GM18508 (cell line): ENCODE measurements around the gene CCDC30.
"Not testable (repeated sequence)": the region's sequence is repeated elsewhere in the genome, so short reads cannot be mapped to it uniquely, and the experiment has no call there.

Experiments used
- ATAC-seq: cut with Tn5 transposase; IDR thresholded peaks from one replicate; pipeline ENCODE4 v1.9.1; 2021; ENCODE audit warnings: moderate number of reproducible peaks; ENCODE audit not compliant: insufficient read depth, unreplicated experiment

Gene CCDC30

DNA sequence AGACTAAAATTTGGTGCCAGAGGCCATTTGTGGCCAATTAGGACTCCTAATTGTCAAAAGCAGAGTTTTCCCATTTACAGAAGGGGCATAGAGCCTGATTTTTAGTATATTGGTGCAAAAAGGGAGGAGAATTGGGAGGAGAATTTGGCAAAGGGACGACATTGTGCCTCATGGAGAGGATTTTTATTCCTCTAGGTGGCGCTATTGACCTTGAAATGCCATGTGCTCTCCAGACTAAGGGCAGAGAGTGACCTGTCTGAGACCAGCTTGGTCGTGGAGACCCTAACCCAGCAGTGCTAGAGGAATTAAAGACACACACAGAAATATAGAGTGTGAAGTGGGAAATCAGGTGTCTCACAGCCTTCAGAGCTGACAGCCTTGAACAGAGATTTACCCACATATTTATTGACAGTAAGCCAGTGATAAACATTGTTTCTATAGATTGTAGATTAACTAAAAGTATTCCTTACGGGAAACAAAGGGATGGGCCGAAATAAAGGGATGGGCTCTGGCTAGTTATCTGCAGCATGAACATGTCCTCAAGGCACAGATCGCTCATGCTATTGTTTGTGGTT lies 48.6 kb downstream of the CCDC30 start:
- not testable (repeated sequence) for ATAC-seq

DNA sequence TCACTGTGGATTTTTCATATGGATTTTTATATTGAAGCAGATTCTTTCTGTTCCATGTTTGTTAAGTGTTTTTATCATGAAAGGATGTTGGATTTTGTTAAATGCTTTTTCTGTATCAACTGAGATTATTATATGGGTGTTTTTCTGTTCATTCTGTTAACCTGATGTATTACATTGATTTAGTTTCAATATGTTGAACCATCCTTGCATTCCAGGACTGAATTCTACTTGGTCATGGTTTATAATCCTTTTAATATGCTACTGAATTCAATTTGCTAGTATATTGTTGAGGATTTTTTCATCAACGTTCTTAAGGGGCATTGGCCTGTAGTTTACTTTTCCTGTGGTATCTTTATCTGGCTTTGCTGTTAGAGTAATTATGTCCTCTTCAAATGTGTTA lies 55.8 kb downstream of the CCDC30 start:
- no peak for ATAC-seq

DNA sequence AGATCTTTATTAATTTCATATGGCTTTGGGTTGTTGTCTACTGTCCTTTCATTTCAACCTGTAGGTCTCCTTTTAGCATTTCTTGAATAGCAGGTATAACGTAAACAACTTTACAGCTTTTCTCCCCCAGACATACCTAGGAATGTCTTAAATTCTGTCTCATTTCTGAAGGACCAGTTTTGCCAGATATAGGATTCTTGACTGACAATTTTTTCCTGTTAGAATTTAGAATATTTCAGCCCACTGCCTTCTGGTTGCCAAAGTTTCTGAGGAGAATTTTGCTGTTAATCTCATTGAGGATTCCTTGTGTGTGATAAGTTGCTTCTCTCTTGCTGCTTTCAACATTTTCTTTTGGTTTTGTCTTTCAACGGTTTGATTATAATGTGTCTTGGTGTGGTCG lies 60.1 kb downstream of the CCDC30 start:
- ATAC-seq = no peak

DNA sequence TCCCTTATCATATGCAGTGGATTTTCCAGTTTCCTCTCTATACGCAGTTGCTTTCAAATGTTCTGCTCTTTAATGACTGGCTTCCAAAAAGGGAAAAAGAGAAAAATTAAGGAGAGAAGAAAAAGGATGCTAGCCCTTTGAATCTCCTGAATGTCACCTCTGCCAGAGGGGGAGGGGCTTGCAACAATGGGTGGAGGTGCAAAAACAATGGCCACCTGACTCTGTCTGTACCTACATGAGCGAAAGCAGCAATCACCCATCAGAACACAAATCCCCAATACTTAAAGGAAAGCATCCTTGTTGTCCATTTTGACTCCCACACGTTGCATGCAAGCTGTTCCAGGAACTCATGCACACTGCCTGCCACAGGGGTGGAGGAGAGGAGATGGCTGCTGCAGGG lies 61.2 kb downstream of the CCDC30 start:
- no peak for ATAC-seq

DNA sequence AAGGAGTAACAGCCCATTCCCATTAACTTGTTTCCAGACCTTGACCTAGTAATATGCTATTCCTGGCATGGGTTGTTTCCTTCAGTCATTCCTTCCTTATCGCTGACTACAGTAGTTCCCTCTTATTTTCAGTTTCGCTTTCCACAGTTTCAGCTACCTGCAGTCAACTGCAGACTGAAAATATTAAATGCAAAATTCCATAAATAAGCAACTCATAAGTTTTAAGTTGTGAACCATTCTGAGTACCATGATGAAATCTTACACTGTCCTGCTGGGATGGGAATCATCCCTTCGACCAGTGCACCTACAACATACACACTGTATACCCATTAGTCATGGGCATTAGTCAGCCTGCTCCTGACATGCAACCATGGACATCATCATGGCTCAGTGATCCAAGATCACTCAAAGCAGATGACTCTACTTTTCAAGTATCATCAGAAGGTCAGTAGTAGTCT lies 66.7 kb downstream of the CCDC30 start:
- no peak for ATAC-seq

DNA sequence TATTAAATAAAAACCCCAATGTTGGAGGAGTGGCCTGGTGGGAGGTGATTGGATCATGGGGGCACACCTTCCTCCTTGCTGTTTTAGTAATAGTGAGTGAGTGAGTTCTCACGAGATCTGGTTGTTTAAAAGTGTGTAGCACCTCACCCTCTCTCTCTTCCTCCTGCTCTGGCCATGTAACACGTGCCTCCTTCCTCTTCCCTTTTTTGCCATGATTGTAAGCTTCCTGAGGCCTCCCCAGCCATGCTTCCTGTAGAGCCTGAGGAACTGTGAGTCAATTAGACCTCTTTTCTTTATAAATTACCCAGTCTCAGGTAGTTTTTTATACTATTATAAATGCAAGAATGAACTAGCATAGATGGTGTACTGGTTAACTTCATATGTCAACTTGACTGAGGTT lies 68.0 kb downstream of the CCDC30 start:
- no peak for ATAC-seq

DNA sequence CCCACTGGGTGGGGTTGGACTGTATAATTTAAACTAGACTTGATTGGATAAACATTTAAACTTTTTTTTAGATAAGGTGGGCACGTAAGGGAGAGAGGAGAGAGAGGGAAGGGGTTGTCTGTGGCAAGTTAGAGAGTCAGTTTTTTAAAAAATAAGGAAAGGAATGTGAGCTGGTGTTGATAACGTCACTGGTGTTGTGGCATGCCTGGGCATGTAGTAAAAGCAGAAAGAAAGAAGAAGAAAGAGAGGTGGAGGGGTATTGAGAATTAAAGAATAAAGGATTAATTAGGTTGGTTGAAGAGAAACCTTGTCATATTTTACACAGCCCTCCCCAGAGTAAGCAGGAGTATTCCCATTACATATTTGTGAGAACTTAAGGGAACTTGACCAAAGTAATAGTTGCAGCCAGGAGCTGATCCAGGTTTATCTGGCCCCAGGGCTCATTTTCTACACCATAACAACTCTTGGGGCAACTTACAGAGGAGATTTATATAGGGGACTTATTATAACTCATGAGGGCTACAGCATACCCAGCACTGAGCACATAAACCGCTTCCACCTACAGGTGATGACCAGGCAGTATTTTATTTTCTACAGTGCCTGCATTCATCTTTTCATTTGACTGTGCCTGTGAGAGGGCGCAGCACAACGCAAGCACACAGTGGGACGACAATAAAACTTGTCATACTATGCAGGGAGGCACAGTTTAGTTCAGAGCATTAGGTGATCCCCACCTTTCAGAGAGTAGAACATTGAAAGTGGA lies 70.2 kb downstream of the CCDC30 start:
- no peak for ATAC-seq

DNA sequence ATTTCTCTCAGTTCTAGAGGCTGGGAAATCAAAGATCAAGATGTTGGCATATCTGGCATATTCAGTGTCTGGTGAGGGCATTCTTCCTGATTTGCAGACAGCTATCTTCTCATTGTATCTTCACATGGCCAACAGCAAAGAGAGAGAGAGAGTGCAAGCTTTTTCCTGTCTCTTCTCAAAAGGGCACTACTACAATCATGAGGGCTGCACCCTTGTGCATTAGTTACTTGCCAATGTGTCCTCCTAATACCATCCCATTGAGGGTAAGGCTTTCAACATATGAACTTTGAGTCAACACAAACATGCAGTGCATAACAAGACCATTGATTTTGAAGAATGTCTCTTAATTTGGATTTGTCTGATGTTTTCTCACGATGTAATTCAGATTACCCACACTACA lies 78.0 kb downstream of the CCDC30 start:
- no peak for ATAC-seq

DNA sequence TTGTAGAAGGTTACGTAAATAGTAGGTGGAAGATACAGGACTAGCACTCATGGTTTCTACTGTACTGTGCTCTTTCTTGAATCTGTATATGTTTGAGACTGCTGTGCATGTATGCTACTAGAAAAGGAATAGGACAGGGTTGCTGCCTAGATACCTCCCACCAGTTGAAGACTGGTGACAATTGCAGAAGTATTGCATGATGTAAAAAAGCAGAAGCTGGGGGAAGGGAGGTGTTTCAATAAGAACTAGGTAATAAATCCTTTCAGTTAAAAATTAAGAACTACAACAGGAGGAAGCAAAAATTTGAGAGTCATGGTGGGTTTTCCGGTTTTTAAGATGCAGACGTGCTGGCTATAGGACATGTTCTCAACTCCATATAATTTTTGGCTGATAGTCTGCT lies 88.1 kb downstream of the CCDC30 start:
- no peak for ATAC-seq

DNA sequence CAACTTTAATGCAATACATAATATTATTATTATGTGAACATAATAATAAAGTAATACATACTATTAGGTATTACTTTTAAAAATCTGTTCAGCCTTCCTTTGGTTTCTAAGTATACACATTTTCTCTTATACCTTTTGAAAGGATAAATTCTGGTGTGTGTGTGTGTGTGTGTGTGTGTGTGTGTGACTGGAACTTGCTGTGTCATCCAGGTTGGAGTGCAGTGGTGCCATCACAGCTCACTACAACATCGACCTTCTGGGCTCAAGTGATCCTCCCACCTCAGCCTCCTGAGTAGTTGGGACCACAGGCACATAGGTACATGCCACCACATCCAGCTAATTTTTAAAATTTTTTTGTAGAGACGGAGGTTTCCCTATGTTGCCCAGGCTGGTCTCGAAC lies 88.5 kb downstream of the CCDC30 start:
- ATAC-seq = no peak

DNA sequence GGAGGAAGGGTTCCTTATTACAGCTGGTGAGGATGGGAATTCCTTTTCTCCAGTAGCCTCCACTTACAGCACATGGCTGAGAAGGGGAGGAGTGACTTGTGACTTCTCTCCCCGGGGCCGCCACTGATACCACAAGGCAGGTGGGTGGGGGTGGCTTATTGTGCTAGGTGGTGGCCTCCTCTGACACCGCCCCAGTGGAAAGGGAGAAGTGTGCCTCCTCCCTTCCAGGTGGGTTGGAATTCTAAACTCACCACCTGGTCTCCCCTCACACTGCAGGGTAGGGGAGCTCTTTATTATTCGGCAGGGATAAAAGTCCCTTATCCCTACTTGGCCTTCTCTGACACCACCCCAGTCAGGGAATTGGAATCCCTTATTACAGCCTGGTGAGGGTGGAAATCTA lies 89.5 kb downstream of the CCDC30 start:
- no peak for ATAC-seq

DNA sequence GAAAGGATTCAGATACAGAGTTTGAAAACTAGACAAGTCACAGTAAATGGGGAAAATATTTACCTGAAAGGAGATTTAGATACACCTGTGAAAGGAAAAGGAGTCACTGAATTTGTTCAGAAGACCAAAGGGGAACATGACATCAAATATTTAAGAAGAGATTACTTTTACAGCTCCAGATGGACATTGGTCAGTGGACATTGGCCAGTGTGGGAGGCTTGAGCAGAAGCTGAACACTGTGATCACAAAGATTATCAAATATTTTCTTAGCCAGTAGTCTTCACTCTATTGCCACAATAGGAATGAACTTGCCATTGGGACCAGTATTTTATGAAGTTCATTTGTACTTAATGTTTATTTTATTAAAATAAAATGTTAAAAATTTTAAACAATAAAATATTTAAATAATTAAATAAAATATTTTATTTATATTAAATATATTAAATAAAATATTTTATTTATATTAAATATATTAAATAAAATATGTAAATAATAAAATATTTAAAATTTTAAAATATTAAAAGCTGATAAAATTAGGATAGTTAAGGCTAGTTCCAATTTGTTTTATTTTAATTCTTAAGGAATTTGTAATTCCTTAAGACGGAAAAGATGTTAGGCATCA lies 94.3 kb downstream of the CCDC30 start:
- ATAC-seq = no peak

DNA sequence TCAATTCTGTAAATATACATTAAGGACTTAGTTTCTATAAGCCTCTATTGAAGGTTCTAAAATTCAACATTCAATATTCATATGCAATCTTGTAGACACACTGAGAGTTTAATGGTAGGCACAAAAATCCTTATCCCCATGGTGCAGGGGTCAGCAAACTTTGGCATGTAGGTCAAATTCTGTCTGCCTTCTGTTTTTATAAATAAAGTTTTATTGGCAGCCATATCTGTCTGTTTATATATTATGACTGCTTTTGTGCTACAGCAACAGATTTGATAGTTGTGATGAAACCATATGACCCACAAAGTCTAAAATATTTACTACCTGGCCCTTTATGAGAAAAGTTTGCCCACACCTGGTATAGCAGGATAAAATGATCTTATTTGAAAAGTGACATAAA lies 104.0 kb downstream of the CCDC30 start:
- ATAC-seq = no peak

DNA sequence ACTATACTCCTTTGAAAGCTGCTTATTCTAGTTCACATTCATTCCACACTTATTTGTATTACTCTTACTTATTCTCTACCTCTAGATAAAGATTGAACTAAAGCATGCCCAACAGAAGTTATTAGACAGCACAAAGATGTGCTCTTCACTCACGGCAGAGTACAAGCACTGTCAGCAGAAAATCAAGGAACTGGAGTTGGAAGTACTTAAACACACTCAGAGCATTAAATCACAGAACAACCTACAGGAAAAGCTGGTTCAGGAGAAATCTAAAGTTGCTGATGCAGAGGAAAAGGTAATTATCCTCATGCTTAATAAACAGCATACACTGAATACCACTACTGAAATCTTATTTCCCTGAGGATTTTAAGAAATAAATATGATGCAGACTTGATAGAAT lies 113.8 kb downstream of the CCDC30 start:
- no peak for ATAC-seq

DNA sequence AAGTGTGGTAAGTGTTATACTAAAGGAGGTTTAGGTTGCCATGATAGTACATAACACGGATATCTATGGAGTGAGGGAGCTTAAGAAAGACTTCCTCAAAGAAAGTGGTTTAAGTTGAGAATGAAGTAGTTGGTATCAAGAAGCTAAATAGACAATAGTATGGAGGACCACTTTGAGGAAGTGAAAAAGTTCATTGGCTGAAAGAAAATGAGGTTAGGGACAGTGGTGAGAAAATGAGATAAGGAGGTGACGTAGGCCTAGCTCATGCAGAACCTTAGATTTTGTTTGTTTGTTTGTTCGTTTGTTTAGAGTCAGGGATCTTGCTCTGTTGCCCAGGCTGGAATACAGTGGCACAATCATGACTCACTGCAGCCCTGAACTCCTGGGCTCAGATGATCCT lies 122.9 kb downstream of the CCDC30 start:
- no peak for ATAC-seq

DNA sequence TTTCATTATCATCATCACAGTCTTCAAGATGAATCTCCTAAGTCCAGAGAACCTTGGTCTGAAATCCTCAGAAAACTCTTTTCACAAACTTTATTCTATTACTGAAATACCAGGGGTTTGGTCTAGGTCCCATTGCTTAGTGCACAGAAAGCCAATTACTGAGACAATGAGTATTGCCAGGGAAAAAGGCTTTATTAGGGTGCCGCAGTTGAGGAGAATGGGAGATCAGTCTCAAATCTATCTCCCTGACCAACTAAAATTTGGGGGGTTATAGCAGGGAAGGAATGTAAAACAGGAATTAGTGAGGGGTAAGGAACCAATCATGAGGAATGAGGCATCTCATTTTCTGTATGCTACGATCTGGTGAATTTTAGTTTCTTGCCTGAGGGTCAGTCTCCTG lies 124.7 kb downstream of the CCDC30 start:
- no peak for ATAC-seq

DNA sequence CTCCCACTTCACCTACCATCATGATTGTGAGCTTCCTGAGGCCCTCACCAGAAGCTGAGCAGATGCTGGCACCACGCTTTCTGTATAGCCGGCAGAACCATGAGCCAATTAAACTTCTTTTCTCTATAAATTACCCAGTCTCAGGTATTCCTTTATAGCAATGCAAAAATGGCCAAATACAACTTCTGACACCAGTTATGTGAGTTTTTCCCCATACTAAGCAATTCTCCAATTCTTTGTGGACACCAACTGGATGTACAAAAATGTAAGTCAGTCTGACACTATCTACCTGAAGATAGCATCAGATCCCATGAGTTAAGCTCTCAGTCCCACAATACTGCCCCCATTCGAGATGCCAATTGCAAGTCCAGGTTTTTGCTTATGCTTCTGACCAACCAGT lies 129.7 kb downstream of the CCDC30 start:
- ATAC-seq = no peak

DNA sequence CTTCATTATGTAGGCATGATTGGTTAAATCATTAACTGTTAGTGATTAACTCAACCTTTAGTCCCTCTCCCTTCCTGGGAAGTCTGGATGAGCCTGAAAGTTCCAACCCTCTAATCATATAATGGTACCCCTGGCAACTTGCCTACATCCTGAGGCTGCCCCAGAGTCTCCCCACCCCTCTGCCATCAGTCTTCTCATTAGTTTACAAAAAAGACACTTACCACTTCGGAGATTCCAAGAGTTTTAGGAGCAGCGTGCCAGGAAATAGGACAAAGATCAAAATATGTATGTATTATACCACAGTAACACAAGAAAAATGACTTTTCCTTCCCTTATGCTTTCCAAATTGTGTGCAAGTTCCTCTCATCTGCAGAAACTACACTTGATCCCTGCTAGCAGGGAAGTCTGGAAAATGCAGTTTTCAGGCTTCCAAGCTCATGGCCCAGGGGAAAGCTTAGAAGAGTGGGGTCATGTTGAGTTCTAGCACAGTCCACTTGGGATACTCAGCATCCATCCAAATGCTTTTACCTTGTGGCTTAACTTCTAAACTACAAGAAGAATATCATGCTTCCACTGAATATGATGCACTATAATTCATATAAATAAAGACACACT lies 130.5 kb downstream of the CCDC30 start:
- no peak for ATAC-seq

DNA sequence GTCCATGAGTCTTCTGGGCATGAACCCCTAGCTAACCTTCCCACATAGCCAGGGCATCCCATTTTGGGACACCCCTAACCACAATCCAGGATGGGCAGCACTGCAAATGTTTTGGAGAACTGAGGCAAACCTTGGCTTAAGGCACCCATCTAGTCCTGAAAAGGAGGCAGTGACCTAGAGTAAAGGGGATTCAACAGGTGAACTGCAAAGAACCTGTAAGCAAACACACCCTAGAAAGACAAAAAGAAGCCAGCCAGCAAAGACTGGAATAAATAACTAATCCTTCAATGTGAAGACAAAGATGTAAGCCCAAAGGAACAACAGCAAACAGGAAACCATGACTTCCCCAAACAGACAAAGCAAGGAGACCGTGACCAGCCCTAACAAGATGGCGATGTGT lies 138.4 kb downstream of the CCDC30 start:
- ATAC-seq = no peak

DNA sequence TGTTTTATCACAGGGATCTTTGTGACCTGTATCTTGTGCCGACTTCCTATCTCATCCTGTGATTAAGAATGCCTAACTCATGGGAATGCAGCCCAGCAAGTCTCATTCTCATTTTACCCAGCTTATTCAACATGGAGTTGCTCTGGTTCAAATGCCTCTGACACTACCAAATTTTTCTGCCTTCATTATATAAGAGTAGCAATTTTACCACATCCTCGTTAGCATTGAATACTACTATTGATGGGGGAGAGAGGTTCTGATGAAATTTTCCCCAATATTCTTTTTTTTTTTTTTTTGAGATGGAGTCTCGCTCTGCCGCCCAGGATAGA lies 150.7 kb downstream of the CCDC30 start:
- ATAC-seq = no peak

DNA sequence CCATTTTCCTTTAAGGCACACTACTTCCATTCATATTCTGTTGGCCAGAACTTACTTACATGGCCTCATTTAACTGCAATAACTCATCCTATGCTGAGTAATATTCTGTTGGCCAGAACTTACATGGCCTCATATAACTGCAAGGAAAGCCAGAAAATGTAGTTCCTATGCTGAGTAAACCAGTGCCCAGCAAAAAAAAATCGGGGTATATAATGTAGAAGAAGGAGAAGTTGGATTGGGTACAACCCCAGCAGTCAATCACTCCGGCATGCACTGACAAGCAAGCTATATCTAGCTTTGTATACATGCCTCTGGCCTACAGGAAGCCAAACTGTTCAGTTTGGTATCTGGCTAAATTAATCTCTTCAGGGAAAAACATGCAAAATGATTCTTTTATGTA lies 155.8 kb downstream of the CCDC30 start:
- ATAC-seq = no peak

DNA sequence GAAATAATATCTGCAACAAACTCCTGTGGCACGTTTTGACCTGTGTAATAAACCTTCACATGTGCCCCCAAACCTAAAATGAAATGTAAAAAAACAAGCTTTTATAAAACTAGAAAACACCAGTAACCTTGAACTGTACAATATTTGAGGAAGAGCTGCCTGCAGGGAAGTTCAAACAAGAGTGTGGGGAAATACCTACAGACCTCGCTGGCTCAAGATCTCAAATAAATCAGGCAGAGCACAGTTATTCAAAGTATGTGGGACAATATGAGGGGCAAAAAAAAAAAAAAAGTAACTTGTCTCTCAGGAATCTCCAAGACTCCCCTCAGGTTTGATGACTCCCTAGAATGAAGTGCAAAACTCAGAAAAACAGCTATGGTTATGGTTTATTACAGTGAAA lies 157.2 kb downstream of the CCDC30 start:
- ATAC-seq = no peak
